ENCODE data around the gene KIAA1217.

- TF ChIP-seq, protein P1, sequence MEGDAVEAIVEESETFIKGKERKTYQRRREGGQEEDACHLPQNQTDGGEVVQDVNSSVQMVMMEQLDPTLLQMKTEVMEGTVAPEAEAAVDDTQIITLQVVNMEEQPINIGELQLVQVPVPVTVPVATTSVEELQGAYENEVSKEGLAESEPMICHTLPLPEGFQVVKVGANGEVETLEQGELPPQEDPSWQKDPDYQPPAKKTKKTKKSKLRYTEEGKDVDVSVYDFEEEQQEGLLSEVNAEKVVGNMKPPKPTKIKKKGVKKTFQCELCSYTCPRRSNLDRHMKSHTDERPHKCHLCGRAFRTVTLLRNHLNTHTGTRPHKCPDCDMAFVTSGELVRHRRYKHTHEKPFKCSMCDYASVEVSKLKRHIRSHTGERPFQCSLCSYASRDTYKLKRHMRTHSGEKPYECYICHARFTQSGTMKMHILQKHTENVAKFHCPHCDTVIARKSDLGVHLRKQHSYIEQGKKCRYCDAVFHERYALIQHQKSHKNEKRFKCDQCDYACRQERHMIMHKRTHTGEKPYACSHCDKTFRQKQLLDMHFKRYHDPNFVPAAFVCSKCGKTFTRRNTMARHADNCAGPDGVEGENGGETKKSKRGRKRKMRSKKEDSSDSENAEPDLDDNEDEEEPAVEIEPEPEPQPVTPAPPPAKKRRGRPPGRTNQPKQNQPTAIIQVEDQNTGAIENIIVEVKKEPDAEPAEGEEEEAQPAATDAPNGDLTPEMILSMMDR (IDR thresholded peaks at IDR 0.05): no peak
- TF ChIP-seq POLR2A (IDR thresholded peaks at IDR 0.05): no peak
Observed at GRCh38 chr10:24255881-24256311, 47.0 kb downstream of the KIAA1217 start.

Measured in adrenal gland (tissue), 5 donors.